Measurements from ENCODE around the gene JAG2.
A peak's percentile ranks its signal among the peaks of the same experiment; 100 is the strongest.

JAG2 gene

DNA sequence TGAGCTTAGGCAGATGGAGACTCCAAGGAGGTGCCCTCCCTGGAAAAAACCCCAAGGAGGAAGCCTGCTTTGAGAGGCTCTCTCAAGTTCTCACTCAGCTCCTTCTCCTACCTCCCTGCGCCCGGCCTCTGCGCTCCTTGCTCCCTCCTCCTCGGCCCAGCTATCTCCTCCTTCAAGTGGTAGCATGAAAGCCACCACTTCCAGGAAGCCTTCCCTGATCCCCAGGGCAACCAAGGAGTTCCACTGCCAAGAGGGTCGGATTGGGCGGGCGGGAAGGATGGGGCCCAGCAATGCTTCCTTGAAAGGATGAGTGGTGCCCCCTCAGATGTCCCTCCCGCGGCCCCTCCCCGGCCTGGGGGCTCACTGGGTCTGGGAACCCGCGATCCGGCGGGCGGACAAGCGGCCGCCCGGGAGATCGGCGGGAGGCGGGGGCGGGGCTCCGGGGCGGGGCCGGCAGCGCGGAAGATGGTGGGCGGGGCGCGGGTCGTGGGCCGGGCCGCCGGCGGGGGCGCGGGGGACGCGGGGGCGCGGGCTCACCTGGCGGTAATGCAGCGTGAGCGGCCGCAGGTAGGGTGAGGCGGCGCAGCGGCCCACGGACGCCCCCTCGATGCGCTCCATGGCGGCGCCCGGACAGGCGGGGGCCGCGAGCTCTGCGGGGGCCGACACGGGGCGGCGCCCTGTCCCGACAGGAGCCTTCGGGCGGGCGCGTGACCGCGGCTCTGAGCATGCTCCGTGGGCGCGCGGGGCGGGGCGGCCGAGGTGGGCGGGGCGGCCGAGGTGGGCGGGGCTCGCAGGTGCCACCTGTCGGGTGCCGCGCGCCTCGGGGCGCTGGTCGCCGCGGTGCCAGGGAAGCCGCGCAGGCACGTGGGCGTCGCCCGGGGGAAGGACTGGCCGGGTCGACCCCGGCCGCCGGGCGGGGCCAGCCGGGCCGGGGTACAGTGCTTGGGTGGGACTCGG lies 12.3 kb upstream of the JAG2 start, which contains the start of gene NUDT14:
Gene NUDT14 (minus strand): TSS at position 721 of the 957 bp plus-strand sequence. CDS start 103 bp downstream, at position 618.
- peak; percentile 82 to 88 for DNase-seq

DNA sequence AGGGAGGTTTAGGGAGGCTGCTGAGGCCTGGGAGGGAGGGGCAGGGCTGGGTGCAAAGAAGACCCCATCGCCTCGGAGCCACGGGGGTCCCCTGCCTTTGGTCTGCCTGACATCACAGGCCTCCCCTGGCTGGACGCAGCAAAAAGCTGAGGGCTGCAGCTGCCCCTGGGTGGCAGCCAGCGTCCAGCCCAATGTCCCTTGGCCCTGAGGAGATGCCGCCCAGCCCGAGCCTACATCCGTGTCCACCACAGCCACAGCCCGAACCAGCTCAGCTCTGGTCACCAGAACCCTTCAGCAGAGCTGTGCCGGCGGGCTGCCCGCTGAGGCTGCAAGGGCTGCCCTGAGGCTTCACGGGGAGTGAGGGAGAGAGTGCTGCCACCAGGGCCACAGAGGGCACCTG lies 10.6 kb upstream of the JAG2 start:
- no peak for DNase-seq

DNA sequence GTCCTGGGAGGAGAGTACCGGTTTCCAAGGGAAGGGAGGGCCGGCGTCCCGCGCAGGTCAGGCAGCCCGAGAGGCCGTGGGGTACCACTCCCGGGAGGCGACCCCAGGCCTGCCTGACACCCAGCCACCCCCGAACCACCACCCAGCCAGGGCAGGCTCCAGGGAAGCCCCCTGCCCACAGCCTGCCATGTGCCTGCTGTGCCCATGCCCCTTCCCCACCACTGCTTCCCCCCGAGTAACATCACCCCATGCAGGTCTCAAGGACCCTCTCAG lies 10.2 kb upstream of the JAG2 start:
- no peak for DNase-seq

DNA sequence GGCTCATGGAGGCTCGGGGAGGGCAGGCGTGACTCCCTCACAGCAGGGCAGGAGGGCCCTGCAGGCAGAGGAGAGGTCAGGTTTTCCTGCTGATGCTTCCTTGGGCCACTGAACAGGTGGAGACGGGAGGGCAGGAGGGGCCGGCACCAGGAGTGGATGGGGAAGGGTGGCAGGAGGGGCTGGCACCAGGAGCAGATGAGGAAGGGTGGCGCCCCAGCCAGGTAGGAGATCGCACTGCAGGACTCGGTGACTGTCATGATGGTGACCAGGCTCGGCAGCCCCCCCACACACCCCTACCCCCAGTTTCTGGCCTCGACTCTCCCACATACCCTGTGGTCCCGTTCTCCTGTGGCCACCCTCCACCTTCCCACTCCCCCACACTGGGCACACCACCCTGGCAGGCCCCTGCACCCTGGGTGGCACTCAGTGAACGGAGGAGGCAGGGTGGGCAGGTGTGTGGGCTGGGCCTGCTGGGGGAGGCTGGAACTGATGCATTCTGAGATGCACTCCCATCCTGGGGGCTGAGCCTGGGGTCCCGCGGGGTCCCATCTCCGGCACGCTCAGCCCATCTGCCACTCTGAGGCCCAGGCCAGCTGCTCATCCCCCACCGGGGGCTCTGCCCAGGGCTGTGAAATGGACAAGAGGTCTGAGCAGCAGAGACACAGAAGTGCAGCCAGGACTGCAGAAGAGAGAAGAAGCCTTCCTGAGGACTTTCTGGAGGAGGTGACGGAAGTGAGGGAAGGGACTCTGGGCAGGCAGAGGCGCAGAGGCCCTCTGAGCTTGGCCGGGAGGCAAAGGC lies 9.7 kb upstream of the JAG2 start:
- no peak for DNase-seq

DNA sequence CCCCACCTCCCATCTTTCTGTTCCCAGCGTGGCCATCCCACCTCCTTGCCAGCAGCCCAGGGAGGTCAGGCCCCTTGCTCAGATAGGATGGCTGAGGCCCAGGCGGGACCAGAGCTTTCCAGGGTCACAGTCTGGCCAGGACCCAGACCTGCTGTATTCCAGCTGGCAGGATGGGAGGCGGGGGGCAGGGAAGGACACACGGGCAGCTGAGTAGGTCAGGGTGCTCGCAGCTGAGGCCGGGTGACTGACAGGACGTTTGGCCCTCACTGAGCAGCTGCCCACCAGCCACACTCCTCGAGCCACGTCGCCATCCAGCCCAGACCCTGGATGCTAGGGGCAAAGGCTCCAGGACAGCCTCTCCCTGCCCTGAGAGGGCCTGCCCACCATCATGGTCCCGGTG lies 8.5 kb upstream of the JAG2 start:
- no peak for DNase-seq

DNA sequence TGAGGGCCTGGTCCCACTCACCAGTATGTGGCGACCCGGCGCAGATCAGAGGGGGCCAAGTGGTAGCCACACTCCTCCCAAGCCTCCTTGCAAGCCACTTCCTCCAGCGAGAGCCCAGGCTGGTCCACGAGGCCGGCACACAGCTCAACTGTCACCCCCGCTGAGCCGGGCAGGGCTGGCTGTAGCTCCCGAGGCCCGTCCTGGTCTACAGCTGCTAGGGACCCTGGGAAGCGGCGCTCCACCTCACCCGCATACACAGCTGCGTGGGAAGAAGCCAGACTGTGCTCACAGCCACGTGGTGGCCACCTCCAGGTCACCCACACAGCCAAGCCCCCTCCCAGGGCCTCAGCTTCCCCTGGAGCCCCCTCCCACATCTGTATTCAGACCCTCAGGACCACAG lies 7.9 kb upstream of the JAG2 start:
- DNase-seq, result no peak

DNA sequence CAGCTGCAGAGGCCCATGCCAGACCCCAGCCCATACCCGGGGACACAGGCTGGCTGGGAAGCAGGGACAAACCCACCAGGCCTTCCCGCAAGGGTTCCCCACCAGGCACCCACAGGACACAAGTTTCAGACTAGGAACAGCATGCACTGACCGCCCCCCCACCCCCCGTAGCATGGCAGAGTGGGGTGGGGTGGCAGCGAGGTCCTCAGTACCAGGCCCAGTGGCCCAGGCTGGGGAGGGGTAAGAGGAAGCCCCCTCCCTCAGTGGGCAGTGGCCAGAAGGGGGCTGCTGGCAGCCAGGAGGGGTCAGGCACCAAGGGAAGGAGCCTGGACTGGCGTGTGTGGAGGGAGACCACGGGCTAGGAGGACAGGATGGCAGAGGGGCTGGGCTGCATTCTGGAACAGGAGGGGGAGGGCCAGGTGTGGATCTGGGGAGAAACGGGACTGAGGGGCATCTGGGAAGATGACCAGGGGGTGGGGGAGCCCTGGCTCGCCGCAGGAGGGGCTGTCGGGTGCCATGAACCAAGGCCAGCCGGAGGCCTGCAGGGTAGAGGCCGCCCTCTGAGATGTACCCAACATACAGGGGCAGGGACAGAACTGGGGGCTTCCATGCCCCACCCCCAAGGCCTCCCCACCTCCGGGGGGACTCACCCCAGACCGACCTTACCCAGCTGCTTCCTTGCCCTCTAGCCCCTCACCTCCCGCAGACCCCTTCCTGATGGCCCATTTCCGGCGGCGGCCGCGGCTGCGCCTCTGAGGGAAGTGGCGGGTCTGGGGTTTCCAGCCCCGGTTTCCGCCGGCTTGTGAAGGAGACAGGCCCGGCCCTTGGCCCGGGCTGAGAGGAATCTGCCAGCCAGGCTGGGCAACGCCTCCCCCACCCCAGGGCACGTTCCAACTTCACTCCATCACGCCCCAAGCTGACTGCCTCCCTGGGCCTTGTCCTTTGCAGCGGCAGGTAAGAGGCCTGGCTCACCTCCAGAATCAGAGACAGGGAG lies 5.6 kb upstream of the JAG2 start:
- no peak for DNase-seq

DNA sequence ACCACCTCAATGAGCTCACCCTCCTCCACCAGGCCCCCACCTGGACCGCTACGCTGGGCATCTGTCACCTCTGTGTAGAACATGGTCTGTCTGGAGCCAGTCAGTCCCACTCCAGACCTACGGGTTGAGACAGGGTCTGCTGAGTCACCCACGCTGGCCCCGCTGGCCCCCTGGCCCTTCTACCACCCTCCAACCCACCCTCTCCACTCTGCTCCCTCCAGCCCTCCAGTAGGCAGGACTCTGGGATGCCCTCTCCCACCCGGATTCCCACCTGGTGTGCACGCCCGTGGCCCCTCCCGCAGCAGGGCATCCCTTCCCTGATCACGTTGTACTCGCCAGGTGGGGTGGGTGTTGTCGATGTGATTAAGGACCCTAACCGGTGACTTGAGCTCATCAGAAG lies 4.6 kb upstream of the JAG2 start:
- no peak for DNase-seq

DNA sequence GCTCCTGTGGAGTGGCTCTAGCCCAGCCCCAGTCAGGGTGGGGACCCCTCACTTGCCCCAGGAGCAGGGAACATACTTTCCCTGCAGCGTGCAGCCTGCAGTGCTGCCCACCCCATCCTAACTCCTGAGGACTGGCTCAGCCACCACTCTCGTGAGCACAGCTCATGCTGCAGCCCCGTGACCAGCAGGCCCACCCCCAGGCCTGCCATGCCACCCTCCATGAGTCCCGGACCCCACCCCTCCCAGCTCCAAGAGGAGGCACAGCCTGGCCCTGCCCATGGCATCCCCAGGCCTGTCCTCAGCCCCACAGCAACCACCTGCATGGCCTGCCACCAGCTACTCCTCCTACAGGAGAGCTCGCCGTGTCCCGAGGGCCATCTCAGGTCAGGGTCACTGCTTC lies 3.9 kb upstream of the JAG2 start:
- no peak for DNase-seq

DNA sequence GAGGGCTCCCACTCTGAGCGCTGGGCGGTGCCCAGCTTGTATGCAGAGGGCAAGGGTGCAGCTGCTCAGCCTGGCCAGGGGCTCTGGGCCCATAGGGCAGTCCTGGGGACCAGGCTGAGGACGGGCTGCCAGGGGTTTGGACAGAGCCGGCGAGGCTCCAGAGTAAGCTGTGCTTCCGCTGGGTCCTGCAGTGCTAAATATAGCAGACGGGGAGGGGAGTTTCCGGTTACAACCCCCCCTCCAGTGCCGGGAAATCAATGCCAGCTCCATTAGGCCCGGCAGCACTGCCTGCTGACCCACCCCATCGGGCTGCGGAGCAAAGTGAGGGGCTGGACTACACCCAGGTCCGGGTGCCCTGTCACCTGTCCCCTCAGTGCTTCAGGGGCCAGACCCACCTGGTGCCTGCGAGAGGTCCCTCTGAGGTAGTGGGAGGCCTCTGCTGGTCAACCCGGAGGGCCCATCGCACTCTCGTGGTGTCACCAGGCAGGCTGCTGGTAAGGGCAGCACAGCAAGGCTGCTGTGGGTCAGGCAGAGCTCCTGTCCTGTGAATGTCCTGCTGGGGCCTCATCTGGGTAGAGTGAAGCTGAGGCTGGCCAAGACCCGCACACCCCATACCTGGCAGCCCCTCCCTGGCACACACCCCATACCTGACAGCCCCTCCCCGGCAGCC lies 2.6 kb upstream of the JAG2 start:
- DNase-seq, result no peak

DNA sequence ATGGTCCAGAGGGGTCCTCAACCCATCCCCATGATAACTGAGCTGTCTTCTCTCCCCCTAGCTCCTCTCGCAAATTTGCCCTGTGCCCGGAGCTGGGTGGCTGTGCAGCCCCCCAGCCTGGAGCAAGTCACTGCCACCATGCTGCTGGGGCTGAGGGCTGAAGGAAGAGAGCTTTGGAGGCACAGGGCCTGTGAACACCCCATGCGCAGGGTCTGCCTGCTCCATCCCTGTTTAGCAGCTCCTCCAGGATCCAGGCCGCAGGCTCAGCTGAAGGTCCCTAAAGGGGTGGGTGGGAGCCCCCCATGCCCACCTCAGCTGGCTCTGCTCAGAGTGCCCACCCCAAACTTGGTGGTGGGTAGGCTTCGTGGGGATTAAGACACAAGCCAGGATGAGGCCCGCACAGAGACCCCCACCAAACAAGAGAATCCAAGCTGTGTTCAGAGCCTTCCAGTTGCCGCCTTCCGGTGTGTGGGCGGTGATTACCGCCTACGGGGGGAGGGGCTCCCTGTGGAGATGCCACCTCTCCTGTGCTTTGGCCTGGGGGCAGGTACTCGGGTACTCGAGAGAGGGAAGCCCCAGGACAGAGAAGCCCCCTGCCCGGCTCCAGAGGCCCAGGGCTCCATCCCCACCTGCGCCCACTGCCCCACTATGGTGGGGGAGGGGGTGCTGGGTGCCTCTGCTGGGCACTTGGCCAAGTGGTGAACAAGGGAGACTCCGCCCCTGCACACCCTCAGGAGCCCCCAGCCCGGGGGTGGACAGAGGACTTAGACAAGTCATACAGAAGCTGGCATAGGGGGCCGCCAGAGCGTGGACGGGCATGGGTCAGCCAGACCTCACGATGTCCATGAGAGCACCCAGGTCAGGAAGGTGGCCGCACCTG lies 1.4 kb upstream of the JAG2 start:
- DNase-seq, result no peak

DNA sequence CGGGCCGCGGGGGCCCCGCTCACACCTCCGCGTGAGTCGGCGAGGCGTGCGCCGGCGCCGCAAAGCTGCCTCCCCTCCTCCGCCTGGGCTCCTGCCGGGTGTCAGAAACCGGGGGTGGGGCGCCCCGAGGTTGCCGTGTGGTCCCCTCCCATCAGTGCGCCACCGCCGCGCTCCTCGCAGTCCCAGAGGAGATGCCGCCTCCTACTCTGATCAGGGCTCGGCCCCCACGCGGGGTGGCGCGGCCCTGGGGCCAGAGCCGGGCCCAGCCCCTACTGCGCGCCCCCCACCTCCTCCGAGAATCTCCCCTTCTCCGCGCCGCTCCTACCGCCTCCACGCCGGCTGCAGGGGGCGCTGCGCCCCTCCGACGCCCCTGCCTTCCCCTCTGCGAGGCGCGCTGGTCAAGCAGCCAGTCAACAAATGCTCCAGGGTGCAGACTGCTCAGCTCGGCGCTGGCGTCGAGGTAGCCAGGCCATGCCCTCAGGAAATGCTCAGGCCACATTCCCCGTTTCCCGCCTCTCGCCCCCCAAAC lies 467 bp upstream of the JAG2 start:
- DNase-seq, result no peak

DNA sequence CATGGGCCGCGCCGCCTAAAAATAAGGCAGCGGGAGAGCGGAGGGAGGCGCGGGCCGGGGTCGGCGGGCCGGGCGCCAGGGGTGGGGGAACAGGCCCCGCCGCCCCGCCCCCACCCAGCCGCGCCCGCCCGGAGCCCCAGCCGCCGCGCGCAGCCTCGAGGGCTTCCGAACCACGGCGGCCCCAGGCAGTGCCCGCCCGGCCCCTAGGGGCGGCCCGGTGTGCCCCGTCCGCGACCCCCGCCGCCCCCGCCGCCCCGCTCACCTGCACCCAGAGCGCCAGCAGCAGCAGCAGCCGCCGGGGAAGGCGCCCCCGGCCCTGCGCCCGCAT lies 519 bp downstream of the JAG2 start:
- DNase-seq, result no peak

DNA sequence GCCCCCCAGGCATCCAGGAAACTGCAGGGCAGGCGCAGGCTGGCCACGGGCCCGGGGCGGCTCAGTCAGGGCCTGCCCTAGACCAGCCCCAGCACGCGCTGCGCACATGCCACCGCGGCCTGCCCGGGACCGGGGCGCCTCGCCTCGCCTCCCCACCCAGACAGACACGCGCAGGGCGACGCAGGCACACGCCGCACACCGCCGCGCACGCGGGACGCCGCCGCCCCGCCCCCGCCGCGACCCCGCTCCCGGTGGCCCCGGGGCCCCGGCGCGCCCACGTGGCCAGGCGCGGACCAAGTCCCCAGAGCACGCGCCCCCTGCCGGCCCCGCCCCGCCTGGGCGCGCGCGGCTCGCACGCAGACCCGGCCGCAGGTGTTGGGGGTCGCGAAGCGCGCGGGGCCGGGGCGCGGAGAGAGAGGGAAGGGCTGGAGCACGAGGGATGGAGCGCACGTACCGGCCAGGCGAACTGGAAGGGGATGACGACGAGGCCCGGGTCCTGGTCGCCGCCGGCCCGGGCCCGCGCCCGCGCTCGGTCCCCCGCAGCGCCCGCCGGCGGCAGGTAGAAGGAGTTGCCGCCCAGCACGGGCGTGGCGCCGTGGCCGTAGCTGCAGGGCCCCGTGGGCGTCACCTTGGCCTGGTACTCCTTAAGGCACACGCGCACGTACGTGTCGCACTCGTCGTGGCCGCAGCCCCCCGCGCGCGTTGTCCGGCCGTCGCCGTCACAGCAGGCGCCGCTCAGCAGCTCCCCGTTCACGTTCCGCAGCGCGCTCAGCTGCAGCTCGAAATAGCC lies 1.1 kb downstream of the JAG2 start:
- no peak for DNase-seq

DNA sequence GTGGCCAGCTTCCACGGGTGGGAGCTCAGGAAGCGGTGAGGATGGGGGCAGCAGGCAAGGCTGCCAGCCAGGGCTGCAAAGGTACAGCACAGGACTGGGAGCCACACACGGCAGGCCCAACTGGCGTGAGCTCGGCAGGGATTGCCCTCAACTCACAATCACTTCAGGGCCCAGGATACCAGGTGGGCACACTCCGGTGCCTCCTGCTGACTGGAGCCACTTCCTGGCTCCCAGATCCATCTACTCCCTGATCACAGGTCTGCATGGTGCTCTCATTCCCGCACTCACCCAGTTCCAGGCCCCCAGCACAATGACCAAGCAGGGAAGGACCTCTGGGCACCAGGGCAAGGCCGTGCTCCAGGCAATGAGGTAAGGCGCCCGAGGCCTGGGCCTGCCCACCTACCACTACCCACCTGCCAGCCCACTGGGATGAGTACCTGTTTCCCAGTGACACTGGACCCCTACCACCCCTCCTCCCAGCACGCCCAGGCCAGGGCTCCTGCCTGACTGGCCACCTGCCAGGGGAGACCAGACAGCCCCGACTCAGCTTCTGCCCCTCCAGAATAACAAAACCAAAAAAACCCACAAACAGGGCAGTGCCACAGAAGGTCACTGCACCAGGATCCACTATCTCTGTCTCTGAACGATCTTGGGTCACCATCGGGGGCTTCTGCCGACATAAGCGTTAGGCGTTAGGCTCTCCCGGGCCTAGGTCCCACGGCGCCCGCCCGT lies 1.8 kb downstream of the JAG2 start:
- no peak for DNase-seq

DNA sequence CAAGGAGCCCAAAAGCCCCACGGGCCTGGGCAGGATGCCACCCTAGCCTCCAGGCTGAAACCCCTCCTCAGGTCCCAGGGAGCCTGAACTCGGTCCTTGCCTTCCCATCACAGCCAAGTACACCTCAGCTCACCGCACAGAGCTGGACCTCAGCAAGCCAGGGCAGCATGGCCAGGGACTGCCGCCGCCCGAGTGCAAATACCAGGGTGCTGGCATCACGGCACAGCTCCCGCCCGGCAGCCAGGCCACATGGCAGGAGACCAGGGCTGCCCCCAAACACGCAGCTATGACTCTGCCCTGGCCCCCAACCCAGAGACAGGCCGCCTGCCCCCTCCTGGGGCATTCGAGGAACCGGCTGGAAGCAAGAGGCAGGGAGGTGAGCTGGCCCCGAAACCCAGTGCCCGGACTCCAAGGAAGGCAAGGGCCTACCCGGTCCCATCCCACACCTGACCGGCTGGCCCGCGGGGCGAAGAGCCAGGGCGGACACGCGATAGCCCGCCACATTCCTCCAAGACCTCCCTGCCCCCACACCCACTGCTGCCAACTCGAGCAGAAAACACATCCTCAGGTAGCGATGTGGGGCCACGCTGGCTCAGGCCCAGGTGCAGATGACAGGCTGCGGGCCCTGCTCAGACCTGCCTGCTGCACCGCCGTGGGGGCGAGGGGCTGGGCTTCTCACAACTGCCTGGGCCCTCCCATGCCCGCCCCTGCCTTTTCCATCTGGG lies 2.7 kb downstream of the JAG2 start:
- DNase-seq, result no peak

DNA sequence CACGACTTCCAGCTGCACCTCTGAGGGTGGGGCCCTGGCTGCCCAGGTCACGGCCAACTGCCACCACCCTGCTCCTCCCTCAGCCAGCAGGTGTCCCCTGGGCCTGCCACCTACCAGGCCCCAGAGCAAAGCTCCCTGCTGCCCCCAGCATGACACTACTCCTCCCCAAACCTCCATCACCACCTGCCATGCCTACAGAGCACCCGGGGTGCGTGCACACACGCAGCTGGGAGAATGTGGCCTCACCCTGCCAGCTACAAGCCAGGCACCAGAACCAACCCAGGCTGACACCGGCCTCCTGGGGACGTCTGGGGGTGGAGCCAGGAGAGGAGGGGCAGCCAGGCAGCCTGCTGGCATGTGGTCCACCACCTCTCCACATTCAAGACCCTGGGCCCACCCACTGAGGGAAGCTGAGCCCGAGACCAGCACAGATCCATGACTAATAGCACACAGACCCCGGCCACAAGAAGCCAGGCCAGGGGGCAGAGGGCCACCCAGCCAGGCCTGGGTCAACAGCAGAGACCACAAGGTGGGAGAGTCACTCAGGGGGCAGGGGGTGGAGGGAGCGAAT lies 3.4 kb downstream of the JAG2 start:
- DNase-seq, result no peak

DNA sequence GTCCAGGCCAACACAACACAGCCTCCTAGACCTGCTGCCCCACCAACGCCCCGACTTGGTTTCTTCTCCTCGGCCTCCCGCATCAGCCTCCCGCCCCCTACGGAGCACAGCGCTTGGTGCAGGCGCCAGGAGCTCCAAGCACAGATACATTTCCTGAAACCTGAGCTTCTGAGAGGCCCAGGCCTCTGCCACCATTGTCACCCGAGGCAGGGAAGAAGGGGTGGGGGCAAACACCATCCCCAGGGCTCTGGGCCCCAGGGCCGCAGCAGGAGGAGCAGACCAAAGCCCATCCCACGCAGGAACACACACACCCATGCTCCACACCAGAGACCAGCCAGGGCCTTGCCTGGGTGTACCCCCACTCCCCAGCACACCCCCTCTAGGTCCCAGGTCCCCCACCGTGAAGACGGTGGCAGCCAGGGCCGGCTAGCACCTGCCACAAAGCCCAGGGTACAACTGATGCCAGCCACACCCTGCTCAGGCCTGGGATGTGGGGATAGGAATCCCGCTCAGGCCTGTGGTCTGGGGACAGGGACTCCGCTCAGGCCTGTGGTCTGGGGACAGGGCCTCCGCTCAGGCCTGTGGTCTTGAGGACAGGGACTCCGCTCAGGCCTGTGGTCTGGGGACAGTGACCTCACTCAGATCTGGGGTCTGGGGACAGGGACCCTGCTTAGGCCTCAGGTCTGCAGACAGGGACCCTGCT lies 5.4 kb downstream of the JAG2 start:
- no peak for DNase-seq

Data from stimulated activated CD4-positive, alpha-beta T cell treated with anti-CD3 and anti-CD28 coated beads, Interleukin-2, amount 100 ng/mL, for 48 hours (primary cell).